B cell (primary cell): Measurements from ENCODE around the gene AVEN. TPM values are rescaled to one million over a fixed set of nuclear protein-coding genes. Genes with fewer than 3 reads are reported as not detected.

Experiments
- ATAC-seq: fragments of 200-7000 bp; cut with Tn5 transposase; one replicate; pipeline ENCODE4 v1.10.0; 2021; ENCODE audit warnings: low read depth, mild to moderate bottlenecking, moderate number of reproducible peaks, moderate library complexity
- CTCF ChIA-PET: fragments of 350-600 bp; sonication (Branson Sonifier 250); formaldehyde crosslinking; loops from one replicate; lab custom pipeline; 2021; ENCODE audit warnings: antibody characterized with exemption, inconsistent platforms; lab: Charles Lee
- POLR2A ChIA-PET: fragments of 350-600 bp; sonication (Branson Sonifier 250); formaldehyde crosslinking; loops from one replicate; lab custom pipeline; 2021; ENCODE audit warnings: antibody characterized with exemption; lab: Charles Lee
- DNase-seq: peaks from one replicate; pipeline ENCODE4 v3.0.0; 2013
- H2AFZ ChIP-seq: 2 replicates; pipeline ENCODE4 v1.6.1; 2012; ENCODE audit warnings: mild to moderate bottlenecking, low read depth, low read length; ENCODE audit not compliant: insufficient read depth, poor library complexity, severe bottlenecking
- H3K27ac ChIP-seq, 2 donors: 1 replicate in 1 of 2; 2 replicates in 1 of 2; pipeline ENCODE4 v1.5.1; 2012 to 2013; ENCODE audit warnings: low read length in 2 of 2, mild to moderate bottlenecking in 2 of 2, moderate library complexity in 1 of 2
- H3K27me3 ChIP-seq, 4 experiments: fragments of 200-600 bp in 1 of 4; sonication (generic) in 1 of 4; replicated peaks in 1 of 4; 1 replicate in 2 of 4; 2 replicates in 2 of 4; pipeline versions ENCODE4 v1.6.1 to v1.7.0; 2013 to 2016; ENCODE audit warnings: low read length in 3 of 4, mild to moderate bottlenecking in 2 of 4, mixed read lengths in 1 of 4, moderate library complexity in 1 of 4; ENCODE audit not compliant: insufficient read depth in 4 of 4, control insufficient read depth in 3 of 4; ENCODE audit errors: control extremely low read depth in 1 of 4
- H3K36me3 ChIP-seq, 2 experiments: replicated peaks in 1 of 2; 1 replicate in 1 of 2; 2 replicates in 1 of 2; pipeline versions ENCODE4 v1.6.1 to v1.7.1; 2013; ENCODE audit warnings: low read length in 1 of 2; ENCODE audit not compliant: insufficient read depth in 2 of 2, control insufficient read depth in 1 of 2; ENCODE audit errors: control extremely low read depth in 1 of 2, extremely low read depth in 1 of 2
- H3K4me1 ChIP-seq, 2 donors: fragments of 200-600 bp in 1 of 2; sonication (generic) in 1 of 2; 1 replicate in 1 of 2; 2 replicates in 1 of 2; pipeline versions ENCODE4 v1.5.1 to v1.6.1; 2013 to 2017; ENCODE audit warnings: low read length in 2 of 2; ENCODE audit not compliant: control insufficient read depth in 2 of 2, insufficient read depth in 2 of 2
- H3K4me2 ChIP-seq: replicated peaks from 2 replicates; pipeline ENCODE3; 2012; ENCODE audit warnings: mild to moderate bottlenecking, low read depth, low read length; ENCODE audit not compliant: poor library complexity, severe bottlenecking
- H3K4me3 ChIP-seq, 5 experiments: fragments of 200-600 bp in 1 of 5; sonication (generic) in 1 of 5; 1 replicate in 3 of 5; 2 replicates in 2 of 5; pipeline versions ENCODE4 v1.5.1 to v1.7.0; 2011 to 2016; ENCODE audit warnings: low read length in 4 of 5, mild to moderate bottlenecking in 4 of 5, low read depth in 2 of 5, control low read depth in 1 of 5, moderate library complexity in 1 of 5; ENCODE audit not compliant: insufficient read depth in 1 of 5; ENCODE audit errors: control extremely low read depth in 1 of 5, extremely low read depth in 1 of 5
- H3K79me2 ChIP-seq: fragments of 200-600 bp; sonication (generic); one replicate; pipeline ENCODE4 v1.6.0; 2016; ENCODE audit warnings: low read length; ENCODE audit not compliant: control insufficient read depth, insufficient read depth
- H3K9ac ChIP-seq: fragments of 200-600 bp; sonication (generic); 2 replicates; pipeline ENCODE4 v1.6.1; 2017; ENCODE audit warnings: mild to moderate bottlenecking, low read length, moderate library complexity
- H3K9me3 ChIP-seq, 3 donors: one replicate each; pipeline versions ENCODE4 v1.6.1 to v1.7.1; 2013; ENCODE audit warnings: low read length in 2 of 3; ENCODE audit not compliant: control insufficient read depth in 2 of 3, insufficient read depth in 1 of 3; ENCODE audit errors: control extremely low read depth in 1 of 3
- H4K20me1 ChIP-seq: 2 replicates; pipeline ENCODE4 v1.6.0; 2012; ENCODE audit warnings: mild to moderate bottlenecking, low read length; ENCODE audit not compliant: insufficient read depth, control insufficient read depth, poor library complexity, severe bottlenecking
- H3K27ac Mint-ChIP-seq: one replicate; pipeline ENCODE4 v1.8.0; 2021; ENCODE audit warnings: mixed read lengths
- H3K27me3 Mint-ChIP-seq: one replicate; pipeline ENCODE4 v1.8.0; 2021; ENCODE audit warnings: mixed read lengths
- H3K4me1 Mint-ChIP-seq: one replicate; pipeline ENCODE4 v1.8.0; 2021; ENCODE audit warnings: mixed read lengths
- H3K4me3 Mint-ChIP-seq: one replicate; pipeline ENCODE4 v1.8.0; 2021; ENCODE audit warnings: mixed read lengths
- H3K9me3 Mint-ChIP-seq: one replicate; pipeline ENCODE4 v1.8.0; 2022; ENCODE audit warnings: mixed read lengths; ENCODE audit not compliant: insufficient read depth
- CTCF ChIP-seq: fragments of 200-600 bp; IDR thresholded peaks from one replicate; pipeline ENCODE4 v1.8.0; 2022; ENCODE audit warnings: antibody characterized with exemption, mild to moderate bottlenecking
- EZH2 ChIP-seq: IDR thresholded peaks from 2 replicates; pipeline ENCODE4 v1.6.1; 2012; ENCODE audit warnings: borderline replicate concordance, low read depth, mild to moderate bottlenecking, moderate library complexity, low read length; ENCODE audit not compliant: insufficient read depth, poor library complexity, severe bottlenecking
- WGBS: methylation state at CpG from one replicate; pipeline ENCODE4 v1.1.5; 2013; ENCODE audit warnings: missing lambda C conversion rate; ENCODE audit not compliant: insufficient coverage; 5-methylcytosine and 5-hydroxymethylcytosine counted together
- intact Hi-C: fragments of 100-400 bp; cut with micrococcal nuclease; formaldehyde crosslinking; loops from one replicate; pipeline ENCODE4 v1.10.0; 2022
- polyA plus RNA-seq: library from polyadenylated mRNA; depleted of rRNA; stranded (reverse); fragments of >200 nt; gene quantifications from 2 replicates; pipeline ENCODE4 v1.2.3, GENCODE V29; 2012
- total RNA-seq, 2 donors: library from RNA; stranded (reverse); fragments of 120-200 nt in 1 of 2; gene quantifications; 1 replicate in 1 of 2; 2 replicates in 1 of 2; pipeline versions ENCODE4 v1.2.3 to v1.2.4, GENCODE V29; 2013 to 2022

The AVEN gene
- total and polyA plus RNA-seq, 2 donors (not counting 1 experiment from before 2014, with no cell fraction given) = 1.8 to 8.2 TPM

GRCh38 chr15:33980159-33980558 is 58.8 kb downstream of the AVEN start:
- no peaks in the 10 kb centered on the region for H3K36me3 ChIP-seq
- H3K4me1 Mint-ChIP-seq = no peaks in the 10 kb centered on the region
- DNase-seq (no peak), ATAC-seq (no peak)
- no peaks in the 10 kb centered on the region for H4K20me1 ChIP-seq
- H2AFZ ChIP-seq = no peak overlapping the region
- no peaks in the 10 kb centered on the region for H3K9me3 ChIP-seq
- intact Hi-C loops = no loop called here
- H3K27me3 ChIP-seq = no peaks in the 10 kb centered on the region
- TF ChIP-seq CTCF (no peak), EZH2 (no peak)
- no peak overlapping the region for H3K9ac ChIP-seq
- no peaks in the 10 kb centered on the region for H3K27me3 Mint-ChIP-seq
- no peaks in the 10 kb centered on the region for H3K79me2 ChIP-seq
- CTCF ChIA-PET = interaction anchor here (1.0 kb wide), 1 partner anchor 12 kb away, joined by 3 read pairs; no protein-coding TSS in a partner anchor
- H3K4me1 ChIP-seq = no peaks in the 10 kb centered on the region
- no peak overlapping the region for H3K4me3 ChIP-seq
- no peak overlapping the region for H3K27ac Mint-ChIP-seq
- H3K4me2 ChIP-seq = no peak overlapping the region
- H3K27ac ChIP-seq = no peak overlapping the region
- H3K9me3 Mint-ChIP-seq = no peaks in the 10 kb centered on the region
- no peak overlapping the region for H3K4me3 Mint-ChIP-seq
- 92% methylated on average over 2 of the region's 7 CpGs for WGBS
- POLR2A ChIA-PET = no interaction called here

- no peak overlapping the region for H3K27ac Mint-ChIP-seq
- Histone ChIP-seq H3K4me1 (no peaks in the 10 kb centered on the region), H3K79me2 (no peaks in the 10 kb centered on the region), H3K36me3 (no peaks in the 10 kb centered on the region), H3K27me3 (no peaks in the 10 kb centered on the region), H3K9me3 (no peaks in the 10 kb centered on the region), H4K20me1 (no peaks in the 10 kb centered on the region), H3K4me2 (no peak overlapping the region), H3K4me3 (no peak overlapping the region), H3K9ac (no peak overlapping the region), H2AFZ (no peak overlapping the region), H3K27ac (no peak overlapping the region)
- DNase-seq (no peak), ATAC-seq (no peak)
- H3K27me3 Mint-ChIP-seq = no peaks in the 10 kb centered on the region
- H3K4me1 Mint-ChIP-seq = no peaks in the 10 kb centered on the region
- TF ChIP-seq CTCF (no peak), EZH2 (no peak)
- intact Hi-C loops = no loop called here
- ChIA-PET CTCF (interaction anchor here (0.9 kb wide), 1 partner anchor 236 kb away, joined by 4 read pairs; no protein-coding TSS in a partner anchor), POLR2A (no interaction called here)
- no peak overlapping the region for H3K4me3 Mint-ChIP-seq
- no peaks in the 10 kb centered on the region for H3K9me3 Mint-ChIP-seq
- no CpG with 5 or more reads among the region's 4 CpGs for WGBS
These were observed 63.9 kb downstream of the AVEN start for GRCh38 chr15:33975022-33975565.
